GM19099 (cell line): ENCODE data around the gene TMEM151B.

Experiments
- POLR2A ChIP-seq: IDR thresholded peaks from 3 replicates; pipeline ENCODE4 v1.6.1; 2011; ENCODE audit warnings: low read depth; ENCODE audit not compliant: insufficient read length; ENCODE audit errors: extremely low read depth

TMEM151B gene

DNA sequence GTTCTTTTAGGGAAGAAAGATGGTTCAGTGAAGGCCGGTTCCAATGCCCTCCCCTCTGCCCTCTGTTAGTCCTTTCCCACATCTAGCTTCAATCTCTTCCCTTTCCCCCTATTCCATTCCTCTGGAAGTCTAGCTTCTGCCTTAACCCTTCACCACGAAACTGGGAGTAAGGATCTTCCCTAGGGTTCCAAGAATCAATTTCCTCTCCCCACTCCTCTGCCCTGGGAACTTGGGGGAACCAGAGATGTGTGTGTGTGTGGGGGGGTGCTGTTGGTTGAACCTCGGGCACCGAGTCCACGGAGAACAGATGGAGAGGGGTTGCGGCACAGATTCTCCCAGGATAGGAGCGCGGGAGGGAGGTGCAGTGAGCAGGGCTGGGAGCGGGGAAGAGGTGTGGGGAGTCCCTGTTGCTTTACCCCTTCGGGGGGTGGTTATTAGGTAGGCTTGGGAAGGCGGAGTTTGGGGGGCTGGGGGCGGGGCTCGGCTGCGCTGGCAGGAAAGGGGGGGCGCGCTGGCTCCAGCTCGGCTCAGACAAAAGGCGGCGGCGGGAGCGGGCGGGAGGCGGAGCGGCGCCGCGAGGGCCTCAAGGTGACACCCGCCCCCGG, at the start of gene TMEM151B:
TSS of gene TMEM151B (plus strand) at position 530 of the 605 bp plus-strand sequence. CDS start 293 bp downstream, outside the sequence.
- TF ChIP-seq POLR2A: no peak

DNA sequence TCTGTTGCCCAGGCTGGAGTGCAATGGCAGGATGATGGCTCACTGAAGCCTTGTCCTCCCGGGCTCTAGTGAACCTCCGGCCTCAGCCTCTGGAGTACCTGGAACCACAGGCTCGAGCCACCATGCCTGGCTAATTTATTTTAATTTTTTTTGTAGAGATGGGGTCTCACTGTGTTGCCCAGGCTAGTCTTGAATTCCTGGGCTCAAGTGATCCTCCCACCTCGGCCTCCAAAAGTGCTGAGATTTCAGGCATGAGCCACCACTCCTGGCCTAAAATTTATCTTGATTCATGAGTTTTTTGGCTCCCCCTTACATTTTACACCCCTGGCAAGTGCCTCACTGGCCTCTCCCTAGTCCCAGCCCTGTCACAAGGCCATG, 49.3 kb upstream of the TMEM151B start:
- no peak for TF ChIP-seq POLR2A

DNA sequence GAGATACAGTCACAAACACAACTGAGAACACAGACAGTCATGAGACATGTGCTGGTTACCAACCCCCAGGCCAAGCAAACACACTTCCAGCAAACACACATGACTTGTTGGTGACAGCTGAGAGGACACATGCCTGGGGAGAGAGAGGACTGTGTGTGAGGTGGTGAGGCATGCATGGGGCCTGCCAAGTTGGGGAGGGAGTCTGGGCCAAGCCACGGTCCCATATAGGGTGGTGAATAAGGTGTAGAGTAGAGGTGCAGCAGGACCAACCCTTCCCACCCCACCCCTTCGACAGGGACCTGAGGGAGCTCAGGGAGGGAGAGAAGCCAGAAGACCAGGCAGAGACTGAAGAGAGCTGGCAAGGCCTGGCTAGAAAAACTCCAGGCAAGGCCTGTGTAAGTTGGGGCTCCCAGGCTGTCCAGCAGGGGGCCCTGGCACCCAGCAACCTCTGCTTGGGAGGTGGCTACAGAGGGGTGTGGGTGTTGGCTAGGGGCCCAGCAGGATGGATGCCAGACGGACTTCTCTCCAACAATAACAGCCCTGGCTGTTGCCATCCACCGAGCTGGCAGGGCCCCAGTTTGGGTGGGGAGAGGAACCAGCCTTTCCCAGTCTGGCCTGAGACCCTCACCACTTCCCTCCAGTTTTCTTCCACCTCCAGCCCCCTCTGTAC, 48.8 kb upstream of the TMEM151B start:
- TF ChIP-seq POLR2A: no peak

DNA sequence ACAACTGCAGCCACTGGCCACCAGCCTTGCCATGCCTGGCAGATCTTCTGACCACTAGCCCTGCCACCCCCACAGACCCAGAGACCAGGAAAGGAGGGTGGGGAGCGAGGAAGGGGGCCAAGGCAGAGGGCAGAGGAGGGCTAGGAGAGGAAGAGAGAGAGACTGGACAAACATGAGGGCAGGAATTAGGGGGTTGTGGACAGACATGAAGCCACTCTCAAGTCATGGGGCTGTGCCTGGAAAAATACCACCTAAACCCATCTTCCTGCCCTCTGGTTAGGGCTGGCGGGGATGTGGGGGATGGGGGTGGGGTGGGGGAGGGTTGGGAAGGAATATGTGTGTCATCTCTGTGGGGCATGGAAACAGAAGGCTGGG, 48.3 kb upstream of the TMEM151B start:
- TF ChIP-seq POLR2A: no peak

DNA sequence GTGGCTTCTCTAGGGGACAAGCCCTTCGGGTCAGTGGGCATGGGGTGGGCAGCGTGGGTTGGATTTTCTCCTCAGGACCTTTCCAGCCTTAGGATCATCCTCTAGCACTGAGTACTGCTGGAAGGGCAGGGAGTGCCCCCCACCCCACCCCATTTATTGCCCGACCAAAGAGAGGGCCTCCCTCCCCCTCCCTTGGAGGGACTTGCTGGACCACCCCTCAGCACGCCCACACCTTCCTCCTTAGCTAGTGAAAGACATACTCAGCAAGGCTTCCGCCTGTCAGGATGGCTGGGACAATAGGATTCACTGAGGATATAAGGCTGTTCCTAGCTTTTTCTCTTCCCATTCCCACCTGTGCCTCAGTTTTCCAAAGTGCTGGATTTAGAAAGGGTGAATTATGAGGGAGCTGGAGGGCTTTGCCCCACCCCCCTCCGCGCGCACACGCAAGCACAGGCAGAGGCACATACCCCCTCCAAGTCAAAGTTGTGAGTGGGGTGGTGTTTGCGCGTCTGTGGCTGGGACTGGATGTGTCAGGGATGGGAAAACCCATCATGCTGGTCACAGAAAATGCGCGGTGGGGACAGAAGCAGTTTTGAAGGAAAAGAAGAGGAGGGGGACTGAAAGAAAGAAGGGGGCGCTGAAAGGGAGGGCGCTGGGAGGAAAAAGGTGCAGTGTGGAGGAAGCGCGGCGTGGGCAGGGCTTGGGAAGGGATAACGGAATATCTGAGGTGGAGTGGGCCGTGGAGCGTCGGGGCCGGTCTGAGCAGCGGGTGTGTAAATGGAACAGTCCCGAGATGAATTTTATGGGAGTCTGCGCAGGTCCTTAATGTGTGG, 47.5 kb upstream of the TMEM151B start:
- TF ChIP-seq POLR2A: no peak

DNA sequence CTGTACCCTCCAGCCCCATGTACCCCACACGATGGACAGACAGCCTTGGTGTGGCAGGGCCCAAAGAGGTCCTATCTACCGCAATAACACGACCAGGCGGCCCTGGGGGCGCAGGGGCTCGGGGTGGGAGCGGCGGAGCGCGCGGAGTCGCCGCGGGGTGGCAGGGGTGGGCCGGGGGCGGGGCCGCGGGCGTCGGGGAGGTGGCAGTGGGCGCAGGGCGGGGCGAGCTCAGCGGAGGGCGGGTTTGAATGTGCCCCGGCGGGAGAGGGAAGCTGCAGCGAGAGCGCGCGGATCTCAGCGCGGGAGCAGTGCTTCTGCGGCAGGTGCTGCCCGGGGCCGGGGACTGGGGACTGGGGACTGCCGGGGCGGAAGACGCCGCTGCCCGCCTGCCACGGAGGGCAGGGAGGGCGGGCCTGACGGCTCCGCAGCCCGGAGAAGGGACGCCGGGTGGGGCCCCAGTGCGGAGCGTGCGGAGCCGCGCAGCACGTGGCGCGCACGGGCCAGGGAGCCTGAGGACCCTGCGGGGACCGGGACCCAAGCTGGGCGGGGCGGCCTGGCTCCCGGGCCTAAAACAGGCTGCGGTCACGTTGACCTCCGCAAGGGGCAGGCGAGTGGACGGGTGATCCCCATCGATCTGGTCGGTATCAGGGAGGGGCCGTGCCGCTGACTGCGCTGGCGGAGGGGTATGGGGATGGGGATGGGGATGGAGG, 46.8 kb upstream of the TMEM151B start, which contains the start of gene SLC29A1:
TSS of gene SLC29A1 (plus strand) at position 277 of the 710 bp plus-strand sequence. CDS start 3,719 bp downstream, outside the sequence.
- TF ChIP-seq POLR2A: peak; percentile 78

DNA sequence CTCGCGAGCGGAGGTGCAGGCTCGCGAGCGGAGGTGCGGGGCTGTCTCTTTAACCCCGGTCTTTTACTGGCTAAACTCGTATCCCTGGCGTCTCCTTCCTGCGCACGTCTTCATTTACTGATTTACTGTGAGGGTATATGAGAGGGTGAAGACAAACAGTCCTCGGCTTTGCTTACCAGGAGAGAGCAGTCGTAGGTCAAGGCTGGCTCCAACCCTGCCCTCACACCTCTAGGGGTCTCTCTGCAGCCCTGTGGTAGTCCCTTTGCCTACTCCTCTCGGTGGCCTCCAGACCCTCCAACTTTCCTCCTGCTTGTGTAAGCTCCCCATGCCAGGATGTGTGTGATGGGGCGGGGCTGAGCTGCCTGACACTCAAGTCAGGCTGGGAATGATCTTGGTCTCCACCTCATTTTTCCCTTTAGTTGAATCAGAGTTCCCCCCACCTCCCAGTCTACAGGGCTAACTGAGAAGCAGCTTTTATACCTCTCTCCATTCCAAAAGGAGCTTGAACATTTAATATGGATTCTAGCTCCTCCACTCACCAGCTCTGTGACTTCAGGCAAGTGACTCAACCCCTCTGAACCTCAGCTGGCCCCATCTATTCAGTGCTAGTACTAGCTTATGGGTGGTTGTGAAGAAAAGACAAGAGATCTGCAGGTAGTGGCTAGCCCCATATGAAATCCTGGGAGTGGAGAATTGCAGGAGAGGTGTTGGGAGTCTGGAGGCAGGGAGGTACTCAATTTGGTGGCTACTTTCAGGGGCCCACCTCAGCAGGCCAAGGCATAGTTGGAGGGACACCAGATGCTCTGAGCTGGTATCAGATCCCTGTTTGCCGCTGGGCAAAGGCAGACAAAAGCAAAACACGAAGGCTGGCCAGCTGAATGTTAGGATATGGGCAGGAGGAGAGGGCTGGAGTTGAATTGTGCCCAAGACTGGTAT, 46.0 kb upstream of the TMEM151B start:
- TF ChIP-seq POLR2A: peak; percentile 10

- TF ChIP-seq POLR2A: no peak
Measured at GRCh38 chr6:44224965-44225305, 45.3 kb upstream of the TMEM151B start.

DNA sequence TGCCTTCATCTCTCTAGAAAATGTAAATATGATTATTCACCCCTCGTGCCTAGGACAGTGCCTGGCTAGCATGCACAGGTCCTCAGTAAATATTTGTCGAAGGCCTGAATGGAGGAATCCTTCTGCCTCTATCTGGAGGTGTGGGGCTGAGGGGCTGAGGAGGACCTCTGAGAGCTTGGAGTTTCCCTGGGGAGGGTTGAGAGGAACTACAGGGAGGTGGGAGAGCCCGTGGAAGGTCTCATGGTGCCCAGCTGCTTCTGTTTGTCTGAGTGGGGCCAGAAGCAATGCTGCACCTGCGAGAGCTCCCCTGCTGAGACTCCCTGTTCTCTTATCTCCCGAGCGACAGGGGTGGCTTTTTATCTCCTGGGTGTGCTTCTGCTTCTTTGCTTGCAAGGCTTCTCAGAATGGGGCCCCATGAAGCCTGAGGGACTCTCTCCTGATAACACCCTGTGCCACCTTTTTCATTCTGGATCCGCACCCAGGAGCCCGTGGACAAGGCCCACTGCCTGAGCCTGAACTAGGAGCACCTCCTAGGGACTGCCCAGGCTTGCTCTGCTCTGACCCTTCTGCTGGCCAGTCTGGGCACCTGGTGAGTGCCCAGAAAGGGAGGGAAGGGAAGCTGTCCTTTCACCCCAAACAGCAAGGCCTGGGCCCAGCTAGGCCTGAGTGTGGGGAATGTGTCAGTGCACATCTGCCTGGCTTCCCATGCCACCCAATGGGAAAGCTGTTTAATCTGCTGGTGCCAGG, 44.5 kb upstream of the TMEM151B start:
- TF ChIP-seq POLR2A: no peak

GRCh38 chr6:44226368-44227147, 43.7 kb upstream of the TMEM151B start:
- no peak for TF ChIP-seq POLR2A

- no peak for TF ChIP-seq POLR2A
Measured at GRCh38 chr6:44227148-44227793, 43.0 kb upstream of the TMEM151B start.

DNA sequence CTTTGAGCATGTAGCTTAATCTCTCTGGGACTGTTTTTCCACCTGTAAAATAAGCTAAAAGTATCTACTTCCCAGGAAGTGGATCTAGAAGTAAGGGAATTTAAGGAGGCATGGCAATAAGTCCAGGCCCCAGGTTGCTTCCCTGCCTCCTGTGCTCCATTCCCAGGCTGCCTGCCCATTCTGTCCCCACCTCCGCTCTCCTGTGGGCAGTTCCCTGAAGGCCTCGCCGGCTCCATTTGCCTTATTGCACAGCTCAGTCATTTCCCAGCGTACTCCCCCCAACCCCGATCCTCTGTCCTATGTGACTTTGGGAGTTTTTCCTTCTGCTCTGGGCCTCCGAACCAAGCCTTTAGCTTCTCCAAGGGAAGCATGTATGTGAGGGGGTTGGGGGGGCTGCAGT, 42.2 kb upstream of the TMEM151B start:
- no peak for TF ChIP-seq POLR2A
